Immature natural killer cell (primary cell): ENCODE measurements around the gene TSPAN4. TPM values are rescaled to one million over a fixed set of nuclear protein-coding genes. Genes with fewer than 3 reads are reported as not detected.

ENCODE experiments used
- DNase-seq, 3 donors: peaks; one replicate each; pipeline ENCODE4 v3.0.0; 2022; ENCODE audit warnings: mixed read lengths in 1 of 3
- H3K27ac Mint-ChIP-seq, 6 donors: one replicate each; pipeline ENCODE4 v1.8.0; 2020; ENCODE audit warnings: mixed read lengths in 6 of 6, mild to moderate bottlenecking in 5 of 6, inconsistent platforms in 4 of 6, moderate library complexity in 3 of 6
- H3K27me3 Mint-ChIP-seq, 3 donors: one replicate each; pipeline ENCODE4 v1.8.0; 2020 to 2021; ENCODE audit warnings: low read depth in 3 of 3, mild to moderate bottlenecking in 3 of 3, mixed read lengths in 3 of 3, moderate library complexity in 3 of 3, inconsistent platforms in 1 of 3
- H3K36me3 Mint-ChIP-seq, 3 donors: one replicate each; pipeline ENCODE4 v1.8.0; 2020; ENCODE audit warnings: mixed read lengths in 3 of 3, inconsistent platforms in 2 of 3, mild to moderate bottlenecking in 2 of 3
- H3K4me1 Mint-ChIP-seq, 2 donors: one replicate each; pipeline ENCODE4 v1.8.0; 2020; ENCODE audit warnings: inconsistent platforms in 2 of 2, mild to moderate bottlenecking in 2 of 2, mixed read lengths in 2 of 2, moderate library complexity in 1 of 2
- H3K4me3 Mint-ChIP-seq, 5 donors: one replicate each; pipeline ENCODE4 v1.8.0; 2020; ENCODE audit warnings: mild to moderate bottlenecking in 5 of 5, mixed read lengths in 5 of 5, inconsistent platforms in 3 of 5, moderate library complexity in 3 of 5
- H3K9me3 Mint-ChIP-seq, 6 donors: one replicate each; pipeline ENCODE4 v1.8.0; 2020; ENCODE audit warnings: mild to moderate bottlenecking in 6 of 6, mixed read lengths in 6 of 6, inconsistent platforms in 4 of 6, moderate library complexity in 3 of 6
- polyA plus RNA-seq, 3 donors: library from polyadenylated mRNA; unstranded; fragments of 300-500 nt; fragmentation: Illumina TruSeq; gene quantifications; one replicate each; pipeline ENCODE4 v1.2.3, GENCODE V29; 2021

TSPAN4 gene
- polyA plus RNA-seq, 3 donors from 2014 or later, result 23.4 to 38.7 (median 37.2) TPM

GRCh38 chr11:800473-800872 lies 42.2 kb upstream of the TSPAN4 start:
- H3K36me3 Mint-ChIP-seq, result no peaks in the 10 kb centered on the region
- peaks cover 0 to 6% (median 5%) of the 10 kb centered on the region in 3 donors for H3K27me3 Mint-ChIP-seq
- H3K27ac Mint-ChIP-seq, result no peak overlapping the region
- peaks cover 10 to 18% of the 10 kb centered on the region in 2 donors for H3K4me1 Mint-ChIP-seq
- H3K9me3 Mint-ChIP-seq, result no peaks in the 10 kb centered on the region
- no peak overlapping the region for H3K4me3 Mint-ChIP-seq
- no peak for DNase-seq

GRCh38 chr11:801097-801780 lies 41.4 kb upstream of the TSPAN4 start:
- H3K4me1 Mint-ChIP-seq, result peaks cover 5 to 15% of the 10 kb centered on the region in 2 donors
- peaks cover 0 to 5% (median 5%) of the 10 kb centered on the region in 3 donors for H3K27me3 Mint-ChIP-seq
- no peak overlapping the region for H3K4me3 Mint-ChIP-seq
- H3K9me3 Mint-ChIP-seq, result no peaks in the 10 kb centered on the region
- no peaks in the 10 kb centered on the region for H3K36me3 Mint-ChIP-seq
- DNase-seq, result no peak
- H3K27ac Mint-ChIP-seq, result no peak overlapping the region

GRCh38 chr11:802018-802617 lies 40.5 kb upstream of the TSPAN4 start:
- no peak overlapping the region for H3K27ac Mint-ChIP-seq
- H3K36me3 Mint-ChIP-seq, result no peaks in the 10 kb centered on the region
- H3K27me3 Mint-ChIP-seq, result peaks cover 0 to 5% (median 4%) of the 10 kb centered on the region in 3 donors
- no peak for DNase-seq
- H3K9me3 Mint-ChIP-seq, result no peaks in the 10 kb centered on the region
- peaks cover 0 to 6% of the 10 kb centered on the region in 2 donors for H3K4me1 Mint-ChIP-seq
- H3K4me3 Mint-ChIP-seq, result no peak overlapping the region

- Mint-ChIP-seq H3K4me3 (peak overlapping the region in 1 of 5 donors; percentile 13), H3K36me3 (no peaks in the 10 kb centered on the region), H3K27me3 (peaks cover 0 to 2% (median 2%) of the 10 kb centered on the region in 3 donors), H3K27ac (no peak overlapping the region), H3K9me3 (no peaks in the 10 kb centered on the region), H3K4me1 (peaks cover 4 to 6% of the 10 kb centered on the region in 2 donors)
- DNase-seq, result no peak
These were observed 39.8 kb upstream of the TSPAN4 start for GRCh38 chr11:802693-803466.

- Mint-ChIP-seq H3K36me3 (no peaks in the 10 kb centered on the region), H3K27ac (no peak overlapping the region), H3K4me3 (peak overlapping the region in 1 of 5 donors; percentile 26), H3K27me3 (peaks cover 0 to 4% (median 2%) of the 10 kb centered on the region in 3 donors), H3K9me3 (no peaks in the 10 kb centered on the region), H3K4me1 (peaks cover 8% of the 10 kb centered on the region in 2 donors)
- no peak for DNase-seq
These were observed 39.2 kb upstream of the TSPAN4 start for GRCh38 chr11:803467-803742.

GRCh38 chr11:803770-804598 lies 38.7 kb upstream of the TSPAN4 start:
- peak overlapping the region in 4 of 6 donors; percentile 40 to 69 (median 64) for H3K27ac Mint-ChIP-seq
- peaks cover 14% of the 10 kb centered on the region in 2 donors for H3K4me1 Mint-ChIP-seq
- H3K4me3 Mint-ChIP-seq, result peak overlapping the region; percentile 72 to 82 (median 78)
- H3K27me3 Mint-ChIP-seq, result peaks cover 0 to 7% (median 2%) of the 10 kb centered on the region in 3 donors
- H3K36me3 Mint-ChIP-seq, result no peaks in the 10 kb centered on the region
- H3K9me3 Mint-ChIP-seq, result no peaks in the 10 kb centered on the region
- no peak for DNase-seq

- Mint-ChIP-seq H3K27ac (peak overlapping the region in 4 of 6 donors; percentile 40 to 69 (median 64)), H3K36me3 (no peaks in the 10 kb centered on the region), H3K4me1 (peaks cover 15 to 16% of the 10 kb centered on the region in 2 donors), H3K4me3 (peak overlapping the region; percentile 72 to 82 (median 78)), H3K27me3 (peaks cover 2 to 11% (median 6%) of the 10 kb centered on the region in 3 donors), H3K9me3 (no peaks in the 10 kb centered on the region)
- DNase-seq, result no peak
These were observed 38.1 kb upstream of the TSPAN4 start for GRCh38 chr11:804599-804964.

- Mint-ChIP-seq H3K27ac (peak overlapping the region; percentile 96 to 99 (median 98)), H3K9me3 (no peaks in the 10 kb centered on the region), H3K36me3 (no peaks in the 10 kb centered on the region), H3K4me3 (peak overlapping the region; percentile 94 to 98 (median 95)), H3K27me3 (peaks cover 5 to 21% (median 9%) of the 10 kb centered on the region in 3 donors), H3K4me1 (peaks cover 37 to 38% of the 10 kb centered on the region in 2 donors)
- no peak for DNase-seq
These were observed 34.0 kb upstream of the TSPAN4 start for GRCh38 chr11:808427-809286.

- DNase-seq, result peak; percentile 97
- peaks cover 5 to 21% (median 9%) of the 10 kb centered on the region in 3 donors for H3K27me3 Mint-ChIP-seq
- H3K9me3 Mint-ChIP-seq, result no peaks in the 10 kb centered on the region
- no peaks in the 10 kb centered on the region for H3K36me3 Mint-ChIP-seq
- H3K27ac Mint-ChIP-seq, result peak within 1 kb of the TSS; percentile 96 to 99 (median 98)
- H3K4me3 Mint-ChIP-seq, result peak within 1 kb of the TSS; percentile 94 to 98 (median 95)
- H3K4me1 Mint-ChIP-seq, result peaks cover 35 to 38% of the 10 kb centered on the region in 2 donors
These were observed 33.2 kb upstream of the TSPAN4 start, which contains the start of gene RPLP2 for GRCh38 chr11:809287-810039. Gene RPLP2 (plus strand): TSS chr11:809967. CDS start chr11:810235, 268 bp downstream.

GRCh38 chr11:810040-810567 lies 32.5 kb upstream of the TSPAN4 start:
- Mint-ChIP-seq H3K27ac (peak overlapping the region; percentile 96 to 99 (median 98)), H3K9me3 (no peaks in the 10 kb centered on the region), H3K4me1 (peaks cover 33 to 38% of the 10 kb centered on the region in 2 donors), H3K36me3 (no peaks in the 10 kb centered on the region), H3K4me3 (peak overlapping the region; percentile 94 to 98 (median 95)), H3K27me3 (peaks cover 5 to 21% (median 9%) of the 10 kb centered on the region in 3 donors)
- DNase-seq, result no peak

GRCh38 chr11:811446-812245 lies 31.0 kb upstream of the TSPAN4 start:
- no peaks in the 10 kb centered on the region for H3K9me3 Mint-ChIP-seq
- no peaks in the 10 kb centered on the region for H3K36me3 Mint-ChIP-seq
- peaks cover 5 to 22% (median 9%) of the 10 kb centered on the region in 3 donors for H3K27me3 Mint-ChIP-seq
- H3K4me1 Mint-ChIP-seq, result peaks cover 33 to 38% of the 10 kb centered on the region in 2 donors
- peak overlapping the region; percentile 81 to 98 (median 89) for H3K27ac Mint-ChIP-seq
- H3K4me3 Mint-ChIP-seq, result peak overlapping the region; percentile 59 to 98 (median 86)
- DNase-seq, result no peak
